WTC11 (cell line): Measurements from ENCODE around the gene TMC6. TPM values are rescaled to one million over a fixed set of nuclear protein-coding genes. Genes with fewer than 3 reads are reported as not detected.

Experiments
- ATAC-seq: fragments of 200-7000 bp; cut with Tn5 transposase; 2 replicates; pipeline ENCODE4 v1.10.0; 2021; ENCODE audit warnings: mild to moderate bottlenecking, moderate library complexity
- CTCF ChIA-PET: fragments of 300-600 bp; sonication (Branson Sonifier 250); formaldehyde crosslinking; loops from one replicate; lab custom pipeline; 2021; ENCODE audit warnings: antibody characterized with exemption; lab: Charles Lee
- POLR2A ChIA-PET: fragments of 350-600 bp; sonication (Branson Sonifier 250); formaldehyde crosslinking; loops from one replicate; lab custom pipeline; 2021; ENCODE audit warnings: antibody characterized with exemption; lab: Charles Lee
- DNase-seq: peaks from one replicate; pipeline ENCODE4 v3.0.0; 2021; ENCODE audit warnings: low spot score
- H3K27ac Mint-ChIP-seq: 2 replicates; pipeline ENCODE4 v1.8.0; 2021; ENCODE audit warnings: mixed read lengths
- H3K27me3 Mint-ChIP-seq: 2 replicates; pipeline ENCODE4 v1.8.0; 2021; ENCODE audit warnings: low read depth, mild to moderate bottlenecking, moderate library complexity, mixed read lengths
- H3K36me3 Mint-ChIP-seq: 2 replicates; pipeline ENCODE4 v1.8.0; 2021; ENCODE audit warnings: mixed read lengths
- H3K4me1 Mint-ChIP-seq: 2 replicates; pipeline ENCODE4 v1.8.0; 2022; ENCODE audit warnings: mixed read lengths
- H3K4me3 Mint-ChIP-seq: 2 replicates; pipeline ENCODE4 v1.8.0; 2021; ENCODE audit warnings: mild to moderate bottlenecking, moderate library complexity, mixed read lengths
- H3K9me3 Mint-ChIP-seq: 2 replicates; pipeline ENCODE4 v1.8.0; 2021; ENCODE audit warnings: mixed read lengths
- ARID4B ChIP-seq: sonication (generic); formaldehyde crosslinking; IDR thresholded peaks from 2 replicates; pipeline ENCODE4 v1.8.0; 2023; ENCODE audit warnings: missing genetic modification reagents, mild to moderate bottlenecking, borderline replicate concordance
- E2F4 ChIP-seq: sonication (generic); formaldehyde crosslinking; IDR thresholded peaks from 2 replicates; pipeline ENCODE4 v1.8.1; 2022; ENCODE audit warnings: low read depth, mild to moderate bottlenecking, moderate library complexity, missing genetic modification reagents, borderline replicate concordance
- ESRRA ChIP-seq: sonication (generic); formaldehyde crosslinking; IDR thresholded peaks from 2 replicates; pipeline ENCODE4 v1.8.1; 2022; ENCODE audit warnings: mild to moderate bottlenecking, missing genetic modification reagents, borderline replicate concordance
- FOXP4 ChIP-seq: sonication (generic); formaldehyde crosslinking; IDR thresholded peaks from 2 replicates; pipeline ENCODE4 v1.8.0; 2022; ENCODE audit warnings: mild to moderate bottlenecking, missing genetic modification reagents
- JUN ChIP-seq: sonication (generic); formaldehyde crosslinking; IDR thresholded peaks from 2 replicates; pipeline ENCODE4 v1.8.0; 2023; ENCODE audit warnings: mild to moderate bottlenecking, missing genetic modification reagents
- KAT7 ChIP-seq: sonication (generic); formaldehyde crosslinking; IDR thresholded peaks from 2 replicates; pipeline ENCODE4 v1.8.1; 2023; ENCODE audit warnings: missing genetic modification reagents, mild to moderate bottlenecking, borderline replicate concordance
- MXD4 ChIP-seq: fragments of 250-450 bp; sonication (Bioruptor Pico); IDR thresholded peaks from 2 replicates; pipeline ENCODE4 v1.8.0; 2021; ENCODE audit warnings: mild to moderate bottlenecking, moderate library complexity, borderline replicate concordance
- MYBL2 ChIP-seq: sonication (generic); formaldehyde crosslinking; IDR thresholded peaks from 2 replicates; pipeline ENCODE4 v1.8.1; 2023; ENCODE audit warnings: mild to moderate bottlenecking, moderate library complexity, missing genetic modification reagents
- PRRX2 ChIP-seq: fragments of 250-450 bp; sonication (Bioruptor Pico); IDR thresholded peaks from 2 replicates; pipeline ENCODE4 v1.8.0; 2021; ENCODE audit warnings: mild to moderate bottlenecking
- RELA ChIP-seq: sonication (generic); formaldehyde crosslinking; IDR thresholded peaks from 2 replicates; pipeline ENCODE4 v1.8.1; 2022; ENCODE audit warnings: missing genetic modification reagents, mild to moderate bottlenecking, borderline replicate concordance
- USF1 ChIP-seq: sonication (generic); formaldehyde crosslinking; IDR thresholded peaks from 2 replicates; pipeline ENCODE4 v1.8.0; 2022; ENCODE audit warnings: mild to moderate bottlenecking, missing genetic modification reagents
- ZNF532 ChIP-seq: fragments of 250-450 bp; sonication (Bioruptor Pico); IDR thresholded peaks from 2 replicates; pipeline ENCODE4 v1.9.0; 2021; ENCODE audit warnings: mild to moderate bottlenecking, borderline replicate concordance
- ZNF671 ChIP-seq: fragments of 250-450 bp; sonication (Bioruptor Pico); IDR thresholded peaks from 2 replicates; pipeline ENCODE4 v1.8.0; 2021; ENCODE audit warnings: mild to moderate bottlenecking
- total RNA-seq: library from RNA; stranded (reverse); gene quantifications from 3 replicates; pipeline ENCODE4 v1.2.3, GENCODE V29; 2021

The TMC6 gene
- total RNA-seq, 1 experiment from 2014 or later, result 120 TPM

- TF ChIP-seq ARID4B, result no peak
These were observed 40.0 kb downstream of the TMC6 start (continued) for GRCh38 chr17:78088529-78088928.

GRCh38 chr17:78086740-78087139, 41.8 kb downstream of the TMC6 start:
- TF ChIP-seq PRRX2 (no peak), FOXP4 (CRISPR knock-in tag) (no peak), ZNF532 (CRISPR knock-in tag) (no peak), ESRRA (CRISPR knock-in tag) (no peak), USF1 (no peak), JUN (no peak), RELA (no peak), KAT7 (no peak), MXD4 (CRISPR knock-in tag) (no peak), E2F4 (CRISPR knock-in tag) (no peak), ZNF671 (CRISPR knock-in tag) (no peak), MYBL2 (CRISPR knock-in tag) (no peak)
- TF ChIP-seq, all 79 proteins: peak for 0
- Mint-ChIP-seq H3K27me3 (no peaks in the 10 kb centered on the region), H3K4me1 (no peaks in the 10 kb centered on the region), H3K36me3 (peaks cover 76% of the 10 kb centered on the region), H3K9me3 (no peaks in the 10 kb centered on the region), H3K4me3 (no peak overlapping the region), H3K27ac (no peak overlapping the region)
- ATAC-seq (no peak), DNase-seq (no peak)
- POLR2A ChIA-PET, result no interaction called here
- CTCF ChIA-PET, result no interaction called here
